ENCODE measurements around the gene RGL1. TPM values are rescaled to one million over a fixed set of nuclear protein-coding genes. Genes with fewer than 3 reads are reported as not detected.
A peak's percentile ranks its signal among the peaks of the same experiment; 100 is the strongest.

The RGL1 gene
- total RNA-seq, 2 donors from 2014 or later, result 1.7 to 2.2 TPM

- H3K36me3 Mint-ChIP-seq (ENCODE audit: insufficient read depth in 2 of 2), result no peaks in the 10 kb centered on the region
- ATAC-seq (replicated peaks in 1 of 2) (no peak), DNase-seq (no peak)
- H3K9me3 Mint-ChIP-seq, result no peaks in the 10 kb centered on the region
- H3K4me3 Mint-ChIP-seq, result no peak overlapping the region
- peak overlapping the region; percentile 91 for H3K27ac Mint-ChIP-seq
- no peaks in the 10 kb centered on the region for H3K27me3 Mint-ChIP-seq (ENCODE audit: low read depth)
- H3K4me1 Mint-ChIP-seq (ENCODE audit: low read depth), result peaks cover 13% of the 10 kb centered on the region
Observed at GRCh38 chr1:183957216-183957830, 152.4 kb downstream of the RGL1 start.

- Mint-ChIP-seq H3K9me3 (no peaks in the 10 kb centered on the region), H3K27me3 (ENCODE audit: low read depth) (no peaks in the 10 kb centered on the region), H3K27ac (no peak overlapping the region), H3K4me3 (no peak overlapping the region), H3K4me1 (ENCODE audit: low read depth) (peaks cover 18% of the 10 kb centered on the region), H3K36me3 (ENCODE audit: insufficient read depth in 2 of 2) (peaks cover 4% of the 10 kb centered on the region in 2 donors)
- no peak for DNase-seq
- no peak for ATAC-seq (replicated peaks in 1 of 2)
Observed at GRCh38 chr1:183958958-183959357, 154.0 kb downstream of the RGL1 start.

GRCh38 chr1:183961132-183961531 lies 156.2 kb downstream of the RGL1 start:
- no peak overlapping the region for H3K4me3 Mint-ChIP-seq

GRCh38 chr1:183962903-183963302 lies 158.0 kb downstream of the RGL1 start:
- H3K4me1 Mint-ChIP-seq (ENCODE audit: low read depth), result peaks cover 9% of the 10 kb centered on the region
- ATAC-seq (replicated peaks in 1 of 2) (peak; percentile 44 to 82), DNase-seq (peak in 1 of 2 donors; percentile 8)
- no peak overlapping the region for H3K27ac Mint-ChIP-seq
- peaks cover 4 to 6% of the 10 kb centered on the region in 2 donors for H3K36me3 Mint-ChIP-seq (ENCODE audit: insufficient read depth in 2 of 2)
- H3K27me3 Mint-ChIP-seq (ENCODE audit: low read depth), result peaks cover 16% of the 10 kb centered on the region
- H3K9me3 Mint-ChIP-seq, result peaks cover 0 to 1% of the 10 kb centered on the region in 2 donors
- no peak overlapping the region for H3K4me3 Mint-ChIP-seq

More at GRCh38 chr1:183961132-183961531, 156.2 kb downstream of the RGL1 start:
- peaks cover 9% of the 10 kb centered on the region for H3K4me1 Mint-ChIP-seq (ENCODE audit: low read depth)
- DNase-seq (no peak), ATAC-seq (replicated peaks in 1 of 2) (no peak)
- H3K27ac Mint-ChIP-seq, result no peak overlapping the region
- peaks cover 10% of the 10 kb centered on the region for H3K27me3 Mint-ChIP-seq (ENCODE audit: low read depth)
- H3K36me3 Mint-ChIP-seq (ENCODE audit: insufficient read depth in 2 of 2), result peaks cover 4% of the 10 kb centered on the region in 2 donors
- peaks cover 0 to 1% of the 10 kb centered on the region in 2 donors for H3K9me3 Mint-ChIP-seq

- ATAC-seq (replicated peaks in 1 of 2), result no peak
- Mint-ChIP-seq H3K36me3 (ENCODE audit: insufficient read depth in 2 of 2) (peaks cover 4 to 6% of the 10 kb centered on the region in 2 donors), H3K27me3 (ENCODE audit: low read depth) (peaks cover 16% of the 10 kb centered on the region), H3K4me3 (no peak overlapping the region), H3K9me3 (peaks cover 0 to 1% of the 10 kb centered on the region in 2 donors), H3K27ac (no peak overlapping the region), H3K4me1 (ENCODE audit: low read depth) (peaks cover 13% of the 10 kb centered on the region)
- DNase-seq, result no peak
Observed at GRCh38 chr1:183965726-183966125, 160.8 kb downstream of the RGL1 start.

GRCh38 chr1:183966487-183966886 lies 161.6 kb downstream of the RGL1 start:
- Mint-ChIP-seq H3K4me3 (no peak overlapping the region), H3K4me1 (ENCODE audit: low read depth) (peaks cover 13% of the 10 kb centered on the region), H3K27ac (no peak overlapping the region), H3K36me3 (ENCODE audit: insufficient read depth in 2 of 2) (peaks cover 4 to 6% of the 10 kb centered on the region in 2 donors), H3K27me3 (ENCODE audit: low read depth) (peaks cover 16% of the 10 kb centered on the region), H3K9me3 (peaks cover 0 to 1% of the 10 kb centered on the region in 2 donors)
- ATAC-seq (replicated peaks in 1 of 2) (peak in 1 of 2 donors; percentile 32), DNase-seq (no peak)

GRCh38 chr1:183967914-183968313 lies 163.0 kb downstream of the RGL1 start:
- ATAC-seq (replicated peaks in 1 of 2) (peak in 1 of 2 donors; percentile 28), DNase-seq (no peak)
- Mint-ChIP-seq H3K4me3 (no peak overlapping the region), H3K27me3 (ENCODE audit: low read depth) (peaks cover 16% of the 10 kb centered on the region), H3K36me3 (ENCODE audit: insufficient read depth in 2 of 2) (peaks cover 0 to 4% of the 10 kb centered on the region in 2 donors), H3K27ac (no peak overlapping the region), H3K4me1 (ENCODE audit: low read depth) (peaks cover 6% of the 10 kb centered on the region), H3K9me3 (peaks cover 0 to 1% of the 10 kb centered on the region in 2 donors)

- Mint-ChIP-seq H3K27me3 (ENCODE audit: low read depth) (peaks cover 16% of the 10 kb centered on the region), H3K4me3 (no peak overlapping the region), H3K9me3 (peaks cover 0 to 1% of the 10 kb centered on the region in 2 donors), H3K27ac (no peak overlapping the region), H3K36me3 (ENCODE audit: insufficient read depth in 2 of 2) (peaks cover 0 to 2% of the 10 kb centered on the region in 2 donors), H3K4me1 (ENCODE audit: low read depth) (peaks cover 4% of the 10 kb centered on the region)
- DNase-seq (no peak), ATAC-seq (replicated peaks in 1 of 2) (no peak)
Observed at GRCh38 chr1:183968386-183968785, 163.5 kb downstream of the RGL1 start.

GRCh38 chr1:183970516-183971300 lies 165.8 kb downstream of the RGL1 start:
- DNase-seq (no peak), ATAC-seq (replicated peaks in 1 of 2) (no peak)
- H3K4me3 Mint-ChIP-seq, result no peak overlapping the region
- no peak overlapping the region for H3K27ac Mint-ChIP-seq
- H3K9me3 Mint-ChIP-seq, result peaks cover 0 to under 1% of the 10 kb centered on the region in 2 donors
- peaks cover 4% of the 10 kb centered on the region for H3K4me1 Mint-ChIP-seq (ENCODE audit: low read depth)
- H3K36me3 Mint-ChIP-seq (ENCODE audit: insufficient read depth in 2 of 2), result peaks cover 0 to 2% of the 10 kb centered on the region in 2 donors
- peaks cover 7% of the 10 kb centered on the region for H3K27me3 Mint-ChIP-seq (ENCODE audit: low read depth)

- no peak for DNase-seq
- Mint-ChIP-seq H3K36me3 (ENCODE audit: insufficient read depth in 2 of 2) (no peaks in the 10 kb centered on the region), H3K4me3 (no peak overlapping the region), H3K9me3 (no peaks in the 10 kb centered on the region), H3K4me1 (ENCODE audit: low read depth) (no peaks in the 10 kb centered on the region), H3K27me3 (ENCODE audit: low read depth) (no peaks in the 10 kb centered on the region), H3K27ac (no peak overlapping the region)
- no peak for ATAC-seq (replicated peaks in 1 of 2)
Observed at GRCh38 chr1:183975651-183976050, 170.7 kb downstream of the RGL1 start.

GRCh38 chr1:183977717-183978116 lies 172.8 kb downstream of the RGL1 start:
- no peaks in the 10 kb centered on the region for H3K27me3 Mint-ChIP-seq (ENCODE audit: low read depth)
- H3K36me3 Mint-ChIP-seq (ENCODE audit: insufficient read depth in 2 of 2), result no peaks in the 10 kb centered on the region
- H3K4me3 Mint-ChIP-seq, result no peak overlapping the region
- no peaks in the 10 kb centered on the region for H3K4me1 Mint-ChIP-seq (ENCODE audit: low read depth)
- DNase-seq, result no peak
- ATAC-seq (replicated peaks in 1 of 2), result no peak
- no peak overlapping the region for H3K27ac Mint-ChIP-seq
- no peaks in the 10 kb centered on the region for H3K9me3 Mint-ChIP-seq

Measured in activated T-cell treated with anti-CD3 and anti-CD28 coated beads, Interleukin-2, amount 50 U/mL, for 72 hours (primary cell).